Measurements from ENCODE around the gene ARRDC3. TPM values are rescaled to one million over a fixed set of nuclear protein-coding genes. Genes with fewer than 3 reads are reported as not detected.
A peak's percentile ranks its signal among the peaks of the same experiment; 100 is the strongest.
"Not testable (repeated sequence)": the region's sequence is repeated elsewhere in the genome, so short reads cannot be mapped to it uniquely, and the experiment has no call there.

The ARRDC3 gene
- total RNA-seq, 1 donor, result 120 TPM

DNA sequence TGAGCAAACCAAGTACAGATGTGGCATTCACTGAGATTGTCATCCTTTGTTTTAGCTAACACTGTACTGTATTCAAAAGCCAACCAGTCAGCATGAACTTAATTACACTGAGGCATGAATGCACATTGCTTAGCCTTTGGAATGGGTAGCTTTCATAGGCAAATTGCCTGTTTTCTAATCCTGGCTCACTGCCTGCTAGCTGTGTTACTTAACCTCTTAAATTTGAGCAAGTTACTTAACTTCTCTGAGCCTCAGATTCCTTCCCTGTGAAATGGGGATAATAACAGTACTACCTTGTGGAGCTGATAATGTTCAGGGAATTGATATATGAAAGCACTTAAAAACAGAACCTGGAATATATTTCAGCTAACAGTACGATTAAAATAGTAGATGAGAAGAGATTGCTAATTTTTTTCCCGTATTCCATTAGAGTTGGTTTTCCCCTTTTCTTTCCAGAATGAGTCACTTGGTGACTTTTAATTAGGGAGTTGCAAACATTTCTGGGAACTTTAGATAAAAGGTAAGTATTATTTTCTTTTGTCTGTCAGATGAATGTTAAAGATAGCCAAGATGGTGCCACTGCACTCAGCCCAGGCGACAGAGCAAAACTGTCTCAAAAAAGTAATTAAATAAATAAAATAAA, 43.9 kb downstream of the ARRDC3 start:
- peak; percentile 78 for DNase-seq (ENCODE audit: low read depth)
- TF ChIP-seq, protein P1, sequence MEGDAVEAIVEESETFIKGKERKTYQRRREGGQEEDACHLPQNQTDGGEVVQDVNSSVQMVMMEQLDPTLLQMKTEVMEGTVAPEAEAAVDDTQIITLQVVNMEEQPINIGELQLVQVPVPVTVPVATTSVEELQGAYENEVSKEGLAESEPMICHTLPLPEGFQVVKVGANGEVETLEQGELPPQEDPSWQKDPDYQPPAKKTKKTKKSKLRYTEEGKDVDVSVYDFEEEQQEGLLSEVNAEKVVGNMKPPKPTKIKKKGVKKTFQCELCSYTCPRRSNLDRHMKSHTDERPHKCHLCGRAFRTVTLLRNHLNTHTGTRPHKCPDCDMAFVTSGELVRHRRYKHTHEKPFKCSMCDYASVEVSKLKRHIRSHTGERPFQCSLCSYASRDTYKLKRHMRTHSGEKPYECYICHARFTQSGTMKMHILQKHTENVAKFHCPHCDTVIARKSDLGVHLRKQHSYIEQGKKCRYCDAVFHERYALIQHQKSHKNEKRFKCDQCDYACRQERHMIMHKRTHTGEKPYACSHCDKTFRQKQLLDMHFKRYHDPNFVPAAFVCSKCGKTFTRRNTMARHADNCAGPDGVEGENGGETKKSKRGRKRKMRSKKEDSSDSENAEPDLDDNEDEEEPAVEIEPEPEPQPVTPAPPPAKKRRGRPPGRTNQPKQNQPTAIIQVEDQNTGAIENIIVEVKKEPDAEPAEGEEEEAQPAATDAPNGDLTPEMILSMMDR (IDR thresholded peaks at IDR 0.05; ENCODE audit: insufficient read depth, low read length), result no peak
- no peak overlapping the region for H3K4me3 ChIP-seq (ENCODE audit: low read depth, low read length)

DNA sequence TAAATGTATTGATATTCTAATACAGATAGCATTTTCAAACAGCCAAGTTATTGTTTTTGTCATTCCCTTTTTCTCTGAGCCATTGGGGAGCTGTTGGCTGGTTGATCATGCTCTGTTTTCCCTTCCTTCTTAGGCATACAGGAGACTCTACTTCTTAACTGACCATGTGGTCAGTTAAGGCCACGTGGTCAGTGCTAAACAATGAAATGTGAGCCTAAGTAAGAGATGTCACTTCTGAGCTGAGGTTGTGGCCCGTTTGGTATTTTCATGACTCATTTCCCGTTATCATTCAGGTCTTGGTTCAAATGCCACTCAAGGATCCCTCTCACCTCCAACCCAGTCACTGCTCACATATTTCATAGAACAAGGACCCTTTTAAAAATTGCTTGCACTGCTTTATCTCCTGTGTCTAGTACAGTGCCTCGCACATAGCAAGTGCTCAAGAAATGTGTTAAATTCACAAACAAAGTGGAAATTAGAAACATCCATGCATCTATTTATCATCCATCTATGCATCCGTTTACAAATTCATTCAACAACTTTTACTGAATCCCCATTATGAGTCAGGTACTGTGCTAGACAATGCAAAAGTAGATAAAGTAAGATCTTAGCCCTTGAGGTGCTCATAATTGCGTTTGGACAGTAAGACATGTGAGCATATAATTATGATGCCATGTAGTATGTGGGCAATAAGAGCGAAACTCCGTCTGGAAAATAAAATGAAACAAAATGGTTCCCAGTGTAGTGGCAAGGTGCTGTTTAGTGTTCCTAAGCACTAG, 50.7 kb downstream of the ARRDC3 start:
- peak; percentile 41 for DNase-seq (ENCODE audit: low read depth)
- H3K4me3 ChIP-seq (ENCODE audit: low read depth, low read length), result no peak overlapping the region
- TF ChIP-seq, protein P1 (IDR thresholded peaks at IDR 0.05; ENCODE audit: insufficient read depth, low read length), result no peak

DNA sequence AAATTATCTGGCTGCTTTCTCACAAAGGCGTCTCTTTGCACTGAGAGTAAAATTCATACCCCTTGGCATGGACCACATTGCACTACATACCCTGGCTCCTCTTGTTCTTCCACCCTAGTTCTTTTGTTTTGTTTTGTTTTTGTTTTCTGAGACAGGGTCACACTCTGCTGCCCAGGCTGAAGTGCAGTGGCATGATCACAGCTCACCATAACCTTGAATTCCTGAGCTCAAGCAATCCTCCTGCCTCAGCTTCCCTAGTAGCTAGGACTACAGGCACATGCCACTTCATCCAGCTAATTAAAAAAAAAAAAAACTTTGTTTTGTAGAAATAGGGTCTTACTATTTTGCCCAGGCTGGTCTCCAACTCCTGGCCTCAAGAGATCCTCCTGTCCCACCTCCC, 51.4 kb downstream of the ARRDC3 start:
- TF ChIP-seq, protein P1 (IDR thresholded peaks at IDR 0.05; ENCODE audit: insufficient read depth, low read length), result no peak
- DNase-seq (ENCODE audit: low read depth), result no peak
- no peak overlapping the region for H3K4me3 ChIP-seq (ENCODE audit: low read depth, low read length)

DNA sequence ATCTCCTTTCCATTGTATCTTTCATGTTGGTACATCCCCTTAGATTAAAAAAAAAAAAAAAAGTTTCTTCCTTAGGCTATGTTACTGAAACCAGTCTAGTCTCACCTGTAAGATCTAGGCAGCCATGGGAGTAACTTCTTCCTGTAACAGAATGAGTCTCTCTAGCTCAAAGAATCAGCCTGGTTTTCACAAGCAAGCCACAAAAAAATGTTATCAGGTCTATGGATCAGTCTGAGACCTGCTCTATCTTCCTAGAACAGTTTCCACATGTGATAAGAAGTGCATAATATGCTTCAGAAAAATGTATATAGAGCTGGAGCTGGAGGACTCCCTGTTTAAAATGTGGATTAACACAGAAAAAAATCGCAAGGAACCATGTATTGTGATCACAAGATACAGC, 53.8 kb downstream of the ARRDC3 start:
- H3K4me3 ChIP-seq (ENCODE audit: low read depth, low read length), result no peak overlapping the region
- TF ChIP-seq, protein P1 (IDR thresholded peaks at IDR 0.05; ENCODE audit: insufficient read depth, low read length), result no peak
- DNase-seq (ENCODE audit: low read depth), result no peak

DNA sequence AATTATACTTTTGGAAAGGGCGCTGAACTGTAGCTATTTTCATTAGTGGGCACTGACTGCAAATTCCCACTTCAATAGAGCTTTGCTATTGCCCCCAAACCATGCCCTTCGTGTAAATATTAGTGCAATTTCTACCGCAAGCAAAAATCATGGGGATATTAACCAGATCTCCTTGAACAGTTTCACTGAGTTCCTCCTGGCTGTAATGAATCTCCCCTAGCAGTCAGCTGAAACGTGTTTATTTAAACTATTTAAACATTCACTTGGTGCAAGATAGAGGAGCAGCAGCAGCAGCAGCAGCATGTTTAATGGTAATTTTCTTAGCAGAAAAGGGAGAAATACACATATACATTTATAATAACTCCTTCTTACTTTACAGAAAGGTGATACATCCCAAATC, 54.4 kb downstream of the ARRDC3 start:
- DNase-seq (ENCODE audit: low read depth), result no peak
- H3K4me3 ChIP-seq (ENCODE audit: low read depth, low read length), result no peak overlapping the region
- TF ChIP-seq, protein P1 (IDR thresholded peaks at IDR 0.05; ENCODE audit: insufficient read depth, low read length), result no peak

DNA sequence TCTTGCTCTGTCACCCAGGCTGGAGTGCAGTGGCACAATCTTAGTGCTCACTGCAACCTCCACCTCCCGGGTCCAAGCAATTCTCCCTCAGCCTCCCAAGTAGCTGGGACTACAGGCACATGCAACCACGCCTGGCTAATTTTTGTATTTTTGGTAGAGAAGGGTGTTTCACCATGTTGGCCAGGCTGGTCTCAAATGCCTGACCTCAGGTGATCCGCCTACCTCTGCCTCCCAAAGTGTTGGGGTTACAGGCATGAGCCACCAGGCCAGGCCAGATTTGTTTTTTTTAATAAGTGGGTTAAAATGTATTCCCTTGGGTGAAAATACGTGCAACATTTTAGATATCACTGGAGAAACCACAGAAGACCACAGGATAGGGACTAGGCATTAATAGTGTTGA, 60.1 kb downstream of the ARRDC3 start:
- not testable (repeated sequence) for DNase-seq (ENCODE audit: low read depth)

DNA sequence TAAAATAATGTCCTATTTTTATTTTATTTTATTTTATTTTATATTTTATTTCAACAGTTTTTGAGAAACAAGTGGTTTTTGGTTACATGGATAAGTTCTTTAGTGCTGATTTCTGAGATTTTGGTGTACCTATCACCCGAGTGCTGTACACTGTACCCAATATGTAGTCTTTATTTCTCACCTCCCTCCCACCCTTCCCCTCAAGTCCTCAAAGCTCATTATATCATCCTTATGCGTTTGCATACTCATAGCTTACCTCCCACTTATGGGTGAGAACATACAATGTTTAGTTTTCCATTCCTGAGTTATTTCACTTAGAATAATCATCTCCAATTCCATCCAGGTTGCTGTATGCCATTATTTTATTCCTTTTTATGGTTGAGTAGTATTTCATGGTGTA, 63.5 kb downstream of the ARRDC3 start:
- DNase-seq (ENCODE audit: low read depth), result no peak
- TF ChIP-seq, protein P1 (IDR thresholded peaks at IDR 0.05; ENCODE audit: insufficient read depth, low read length), result no peak
- H3K4me3 ChIP-seq (ENCODE audit: low read depth, low read length), result no peak overlapping the region

More for the DNA sequence above, 60.1 kb downstream of the ARRDC3 start:
- not testable (repeated sequence) for H3K4me3 ChIP-seq (ENCODE audit: low read depth, low read length)
